GOT3 (cell line): Measurements from ENCODE around the gene PHKA2.

Experiments
- DNase-seq: peaks from one replicate; lab custom pipeline; 2025; ENCODE audit warnings: mixed read lengths; lab: John Stamatoyannopoulos, UW

PHKA2 gene

GRCh38 chrX:18889346-18890048 lies 94.4 kb downstream of the PHKA2 start:
- DNase-seq, result no peak

GRCh38 chrX:18888281-18888680 lies 95.6 kb downstream of the PHKA2 start:
- DNase-seq, result no peak

- DNase-seq, result no peak
These were observed 96.1 kb downstream of the PHKA2 start for GRCh38 chrX:18887825-18888212.

DNA sequence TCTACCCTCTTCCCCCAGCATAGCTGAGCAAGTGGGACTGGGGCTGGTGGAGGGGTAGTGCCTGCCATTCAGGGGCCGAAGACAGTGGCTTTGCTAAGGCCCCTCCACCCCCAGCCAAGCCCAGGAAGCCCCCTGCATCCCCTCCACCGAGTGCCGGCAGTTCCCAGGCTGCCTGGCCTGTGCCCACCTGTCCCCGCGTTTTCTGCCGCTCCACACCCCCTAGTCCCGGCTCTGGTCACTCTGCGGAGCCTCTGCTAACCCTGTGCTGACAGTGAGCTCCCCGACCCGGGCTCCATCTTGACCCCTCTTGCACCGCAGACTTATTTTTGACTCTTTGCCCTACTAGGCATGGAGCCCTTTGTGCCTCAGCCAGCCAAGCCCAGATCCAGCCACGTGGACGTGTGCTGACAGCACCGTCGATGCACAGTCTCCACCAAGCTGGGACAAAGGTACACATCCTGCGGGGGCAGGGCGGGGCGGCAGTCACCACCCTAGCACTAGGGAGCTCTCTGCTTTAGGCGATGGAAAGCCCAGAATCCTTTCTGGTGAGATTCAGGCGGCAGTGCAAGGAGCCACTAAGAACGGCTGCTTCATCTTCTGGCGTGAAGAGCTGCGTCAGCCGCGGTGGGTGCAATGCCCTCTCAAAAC lies 96.6 kb downstream of the PHKA2 start:
- DNase-seq, result no peak

GRCh38 chrX:18886344-18887161 lies 97.4 kb downstream of the PHKA2 start:
- DNase-seq, result no peak

- no peak for DNase-seq
These were observed 97.9 kb downstream of the PHKA2 start for GRCh38 chrX:18886005-18886343.

DNA sequence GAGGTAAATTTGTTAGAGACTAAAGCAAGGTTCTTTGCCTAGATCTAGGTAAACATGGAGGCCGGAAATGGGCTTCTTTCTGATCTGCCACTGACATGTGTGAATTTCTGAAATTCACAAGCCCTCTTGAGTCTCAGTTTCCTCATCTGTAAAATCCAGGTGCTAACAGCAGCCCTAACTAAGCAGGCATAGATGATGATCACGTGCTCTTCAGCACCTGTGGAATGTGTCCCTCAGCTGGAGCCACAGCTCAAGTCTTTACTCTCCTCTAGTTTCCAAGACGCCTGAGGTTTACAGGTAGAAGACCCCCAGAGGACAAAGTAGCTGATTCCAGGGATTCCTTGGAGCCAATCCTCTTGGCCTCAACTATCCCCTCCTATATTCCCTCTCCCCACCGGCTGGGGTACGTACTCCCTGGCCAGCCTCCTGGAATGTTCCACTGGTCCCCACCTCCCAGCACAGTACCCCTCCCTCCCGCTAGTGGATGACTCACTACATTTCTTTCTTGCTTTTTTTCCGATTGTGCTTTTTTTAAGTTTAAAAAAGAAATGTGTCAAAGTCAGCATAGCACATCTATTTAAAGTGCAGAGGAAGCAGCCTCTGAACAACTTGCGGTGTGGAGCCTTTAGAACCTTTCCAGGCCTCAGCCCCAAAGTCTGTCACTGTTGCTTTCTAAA lies 98.4 kb downstream of the PHKA2 start:
- DNase-seq, result no peak

GRCh38 chrX:18884916-18885315 lies 99.0 kb downstream of the PHKA2 start:
- DNase-seq, result no peak

DNA sequence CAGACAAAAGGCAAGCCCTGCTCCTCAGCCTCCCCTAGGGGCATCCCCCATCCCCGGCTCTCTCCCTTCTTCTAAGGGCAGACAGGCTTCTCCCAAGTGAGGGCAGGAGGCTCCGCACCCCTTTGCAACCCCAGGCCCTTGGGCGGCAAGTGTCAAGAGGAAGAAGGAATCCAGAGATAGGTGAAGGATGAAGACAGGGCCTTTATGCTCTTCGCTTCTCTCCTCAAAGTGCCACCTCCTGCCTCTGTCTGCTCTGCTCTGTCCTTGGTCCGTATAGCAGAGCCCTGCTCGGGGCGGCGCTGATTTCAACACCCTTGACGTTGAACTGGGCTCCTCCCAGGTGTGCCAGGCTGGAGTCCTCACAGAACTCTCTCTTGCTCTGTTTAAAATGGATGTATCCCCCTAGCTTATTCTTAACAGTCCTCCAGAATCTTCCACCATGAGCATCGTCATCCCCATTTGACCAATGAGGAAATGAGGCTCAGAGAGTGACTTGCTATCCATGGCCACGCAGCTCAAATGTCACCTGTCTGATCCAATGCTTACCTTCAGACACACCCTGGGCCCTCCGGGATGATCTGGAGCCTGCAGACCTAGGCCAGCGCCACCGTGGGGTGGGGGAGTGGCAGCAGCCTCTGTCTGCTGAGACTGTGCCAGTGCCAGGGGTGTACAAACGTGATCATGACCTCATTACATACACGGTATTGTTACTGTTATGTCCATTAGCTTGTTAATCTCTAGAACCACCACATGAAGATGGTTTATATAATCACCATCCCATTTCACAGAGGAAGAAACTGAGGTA lies 99.8 kb downstream of the PHKA2 start:
- DNase-seq, result no peak

DNA sequence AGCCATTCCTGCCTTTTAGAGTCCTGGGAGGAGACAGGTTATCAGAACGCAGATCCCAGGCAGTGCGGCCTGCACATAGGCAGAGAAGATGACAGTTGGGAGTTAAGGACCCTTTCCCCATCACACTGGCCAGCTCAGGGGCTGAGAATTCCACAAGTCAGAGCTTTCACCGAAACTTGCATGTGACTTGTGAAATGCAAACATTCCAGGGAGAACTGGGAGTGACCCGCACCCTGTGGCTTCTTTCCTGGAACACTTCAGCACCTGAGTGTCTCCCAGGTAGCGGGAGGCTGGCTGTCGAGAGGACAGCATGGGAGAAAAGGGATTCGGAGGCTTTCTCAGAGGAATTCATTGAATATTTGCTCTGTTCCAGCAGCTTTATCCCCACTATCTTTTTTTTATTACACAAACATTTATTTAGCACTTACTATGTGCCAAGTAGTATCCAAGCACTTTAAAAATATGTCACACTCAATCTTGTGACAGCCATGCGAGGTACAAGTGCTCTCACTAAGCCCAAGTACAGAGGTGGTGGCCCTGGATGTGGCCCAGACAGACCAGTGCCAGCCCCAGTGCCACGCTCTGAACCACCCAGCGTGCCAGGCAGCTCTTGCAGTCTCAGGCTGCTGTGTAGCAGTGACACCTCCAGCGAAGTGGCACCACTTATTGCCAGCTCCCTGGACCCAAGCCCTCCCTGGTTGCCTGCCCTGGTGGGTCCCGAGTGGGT lies 100.5 kb downstream of the PHKA2 start:
- no peak for DNase-seq

GRCh38 chrX:18879144-18879543 lies 104.8 kb downstream of the PHKA2 start:
- DNase-seq, result no peak

GRCh38 chrX:18877469-18877868 lies 106.4 kb downstream of the PHKA2 start:
- no peak for DNase-seq

- DNase-seq, result no peak
These were observed 108.5 kb downstream of the PHKA2 start for GRCh38 chrX:18875256-18875878.

GRCh38 chrX:18874560-18875255 lies 109.2 kb downstream of the PHKA2 start:
- no peak for DNase-seq

DNA sequence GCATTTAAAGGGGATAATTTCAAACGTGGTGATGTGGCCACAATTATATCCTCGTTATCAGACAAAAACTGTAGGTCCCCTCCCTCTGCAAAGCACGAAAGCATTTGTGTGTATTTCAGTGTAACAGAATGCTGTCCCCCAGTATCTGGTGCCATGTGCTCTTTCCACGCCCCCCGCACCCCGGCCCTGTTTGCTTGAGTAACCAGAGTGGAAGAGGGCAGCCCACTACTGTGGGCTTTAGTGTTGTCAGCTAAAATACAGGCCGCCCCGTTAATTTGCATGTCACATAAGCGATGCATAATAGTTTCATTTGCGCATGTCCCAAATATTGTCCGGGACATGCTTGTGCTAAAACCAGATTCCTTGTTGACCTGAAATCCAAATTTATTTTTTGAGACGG lies 110.1 kb downstream of the PHKA2 start:
- DNase-seq, result no peak

DNA sequence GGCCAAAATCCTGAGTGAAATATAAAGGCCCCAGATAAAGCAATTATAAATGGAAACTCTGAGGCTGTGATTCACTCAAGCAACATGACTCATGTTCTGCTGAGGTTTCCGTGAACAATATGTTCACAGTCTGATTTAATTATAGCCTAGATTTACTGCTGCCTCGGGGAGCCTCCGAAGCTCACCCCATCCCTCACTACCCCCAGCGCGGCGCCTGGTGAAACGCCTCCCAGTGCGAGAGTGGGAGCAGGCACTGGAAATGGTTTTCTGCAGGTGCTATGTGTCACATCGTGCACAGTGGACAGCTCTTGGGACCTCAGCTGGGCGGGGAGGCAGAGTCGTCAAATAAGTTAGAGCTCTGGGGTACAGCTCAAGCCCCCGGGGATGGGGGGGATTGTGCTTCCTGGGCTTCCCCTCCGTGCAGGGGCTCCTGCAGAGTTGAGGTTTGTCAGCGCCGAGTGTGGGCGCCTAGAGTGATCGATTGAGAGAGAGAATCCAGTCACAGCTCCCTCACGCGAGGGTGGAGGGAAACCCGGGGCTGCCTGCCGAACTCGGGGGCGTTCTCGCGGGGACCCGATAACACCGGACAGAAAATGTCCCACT lies 110.6 kb downstream of the PHKA2 start:
- DNase-seq, result no peak

GRCh38 chrX:18872621-18873020 lies 111.3 kb downstream of the PHKA2 start:
- no peak for DNase-seq

- no peak for DNase-seq
These were observed 111.9 kb downstream of the PHKA2 start for GRCh38 chrX:18871970-18872369.

GRCh38 chrX:18871161-18871890 lies 112.6 kb downstream of the PHKA2 start:
- DNase-seq, result no peak
